GM12873 (cell line): ENCODE data around the gene PHYKPL.

Source experiments
- CTCF ChIP-seq: IDR thresholded peaks from 2 replicates; pipeline ENCODE4 v1.5.1; 2012; ENCODE audit warnings: low read depth, mild to moderate bottlenecking, moderate library complexity, low read length, control low read depth; ENCODE audit not compliant: insufficient read depth; ENCODE audit errors: missing control alignments

Gene PHYKPL

GRCh38 chr5:178230879-178231538 is 1.6 kb downstream of the PHYKPL start:
- no peak for TF ChIP-seq CTCF

- no peak for TF ChIP-seq CTCF
Observed at GRCh38 chr5:178229861-178230260, 2.7 kb downstream of the PHYKPL start.

- TF ChIP-seq CTCF: no peak
Observed at GRCh38 chr5:178228609-178229008, 4.0 kb downstream of the PHYKPL start.

GRCh38 chr5:178227929-178228328 is 4.7 kb downstream of the PHYKPL start:
- no peak for TF ChIP-seq CTCF

- no peak for TF ChIP-seq CTCF
Observed at GRCh38 chr5:178227138-178227659, 5.4 kb downstream of the PHYKPL start.

GRCh38 chr5:178225174-178225573 is 7.4 kb downstream of the PHYKPL start:
- TF ChIP-seq CTCF: no peak

GRCh38 chr5:178224403-178224802 is 8.2 kb downstream of the PHYKPL start:
- TF ChIP-seq CTCF: no peak
